GM18873 (cell line): ENCODE data around the gene IL7R.

Experiments
- ATAC-seq: cut with Tn5 transposase; IDR thresholded peaks from one replicate; pipeline ENCODE4 v1.9.1; 2021; ENCODE audit warnings: mild to moderate bottlenecking, moderate library complexity, moderate number of reproducible peaks; ENCODE audit not compliant: unreplicated experiment, low FRiP score

Gene IL7R

GRCh38 chr5:35856765-35857351, at the start of gene IL7R:
TSS of gene IL7R (plus strand) at chr5:35856891. CDS start at chr5:35856978, 87 bp downstream.
- no peak for ATAC-seq

GRCh38 chr5:35810601-35811000, 46.1 kb upstream of the IL7R start:
- no peak for ATAC-seq

- ATAC-seq = no peak
Measured at GRCh38 chr5:35811108-35811741, 45.5 kb upstream of the IL7R start.

- ATAC-seq = no peak
Measured at GRCh38 chr5:35813521-35813920, 43.2 kb upstream of the IL7R start.

GRCh38 chr5:35815089-35815936, 41.4 kb upstream of the IL7R start:
- ATAC-seq = peak; percentile 76

GRCh38 chr5:35816881-35817521, 39.7 kb upstream of the IL7R start:
- ATAC-seq = no peak

GRCh38 chr5:35819026-35819425, 37.7 kb upstream of the IL7R start:
- ATAC-seq = no peak

- ATAC-seq = no peak
Measured at GRCh38 chr5:35819668-35820067, 37.0 kb upstream of the IL7R start.

GRCh38 chr5:35820735-35821134, 36.0 kb upstream of the IL7R start:
- ATAC-seq = no peak

- no peak for ATAC-seq
Measured at GRCh38 chr5:35821513-35821912, 35.2 kb upstream of the IL7R start.

- no peak for ATAC-seq
Measured at GRCh38 chr5:35822511-35822910, 34.2 kb upstream of the IL7R start.

- no peak for ATAC-seq
Measured at GRCh38 chr5:35823347-35824098, 33.2 kb upstream of the IL7R start.

GRCh38 chr5:35826056-35826455, 30.6 kb upstream of the IL7R start:
- no peak for ATAC-seq

- ATAC-seq = no peak
Measured at GRCh38 chr5:35826554-35826953, 30.1 kb upstream of the IL7R start.

GRCh38 chr5:35828082-35828598, 28.6 kb upstream of the IL7R start:
- no peak for ATAC-seq

GRCh38 chr5:35830587-35830986, 26.1 kb upstream of the IL7R start:
- no peak for ATAC-seq

GRCh38 chr5:35832762-35833161, 23.9 kb upstream of the IL7R start:
- no peak for ATAC-seq

- no peak for ATAC-seq
Measured at GRCh38 chr5:35833224-35833623, 23.5 kb upstream of the IL7R start.

GRCh38 chr5:35835796-35836742, 20.6 kb upstream of the IL7R start:
- no peak for ATAC-seq
